Non-pigmented ciliary epithelial cell (primary cell): ENCODE measurements around the gene CLVS2.

Experiments used
- DNase-seq: peaks from one replicate; pipeline ENCODE4 v3.0.0-alpha.2; 2010; ENCODE audit warnings: low read depth

The CLVS2 gene, protein sequence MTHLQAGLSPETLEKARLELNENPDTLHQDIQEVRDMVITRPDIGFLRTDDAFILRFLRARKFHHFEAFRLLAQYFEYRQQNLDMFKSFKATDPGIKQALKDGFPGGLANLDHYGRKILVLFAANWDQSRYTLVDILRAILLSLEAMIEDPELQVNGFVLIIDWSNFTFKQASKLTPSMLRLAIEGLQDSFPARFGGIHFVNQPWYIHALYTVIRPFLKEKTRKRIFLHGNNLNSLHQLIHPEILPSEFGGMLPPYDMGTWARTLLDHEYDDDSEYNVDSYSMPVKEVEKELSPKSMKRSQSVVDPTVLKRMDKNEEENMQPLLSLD

DNA sequence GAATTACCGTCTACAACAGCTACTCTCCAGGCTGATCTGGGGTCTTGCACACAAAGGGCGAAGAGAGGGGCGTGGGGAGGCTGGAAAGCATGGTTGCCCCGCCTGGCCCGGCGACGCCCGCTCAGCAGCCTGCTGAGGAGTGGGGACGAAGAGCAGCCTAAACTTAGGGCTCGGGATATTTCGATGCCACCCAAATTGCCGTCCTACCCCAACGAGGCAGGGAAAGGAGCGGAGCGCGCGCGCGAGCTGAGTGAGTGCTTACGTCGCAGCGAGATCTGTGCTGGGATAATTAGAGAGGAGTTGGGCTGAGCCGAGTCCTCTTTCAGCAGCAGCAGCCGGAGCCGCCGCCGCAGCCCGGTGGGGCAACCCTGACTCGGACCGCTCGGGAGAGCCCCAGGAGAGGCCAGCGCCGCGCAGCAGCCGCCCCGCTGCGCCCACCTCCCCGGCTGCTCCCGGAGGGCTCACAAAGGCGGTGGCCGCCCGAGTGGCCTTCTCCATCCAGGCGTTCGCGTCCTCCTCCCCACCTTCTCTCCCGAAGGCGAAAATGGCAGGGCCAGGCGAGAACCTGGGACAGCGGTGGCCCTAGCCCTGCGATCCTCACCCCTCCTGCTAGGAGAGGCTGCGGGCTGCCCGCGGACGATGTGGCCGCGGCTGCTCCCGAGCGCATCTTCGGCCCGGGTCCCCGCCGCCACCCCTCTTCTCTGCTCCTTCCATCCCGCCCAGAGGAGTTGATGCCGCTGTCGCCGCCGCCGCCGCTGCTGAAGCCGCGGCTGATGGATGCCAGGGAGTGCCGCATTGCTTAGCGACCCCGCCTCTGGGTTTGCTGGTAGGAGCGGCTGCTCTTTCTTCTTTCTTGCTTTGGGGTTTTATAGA lies at the start of gene CLVS2:
CLVS2 (plus strand) TSS at position 315 of the 873 bp plus-strand sequence. CDS start 1,543 bp downstream, outside the sequence.
- DNase-seq: no peak

DNA sequence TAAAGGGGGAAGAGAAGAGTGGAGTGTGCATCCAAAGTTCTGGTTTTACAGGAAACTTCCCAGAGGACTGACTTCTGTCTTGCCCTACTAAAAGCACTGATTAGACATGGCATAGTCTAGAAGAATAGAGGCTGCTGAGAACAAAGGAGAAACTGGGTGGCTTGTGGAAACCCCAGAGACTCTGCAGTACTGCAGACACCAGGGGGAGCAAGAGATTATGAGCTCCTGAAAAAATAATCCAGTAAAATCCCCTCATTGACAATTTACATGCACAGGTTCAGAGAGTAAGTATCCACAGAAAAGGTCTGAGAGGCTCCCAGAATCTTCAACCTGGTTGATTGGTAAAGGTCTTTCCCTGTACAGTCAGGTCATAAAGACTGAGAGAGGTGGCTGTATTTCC lies 48.7 kb upstream of the CLVS2 start:
- no peak for DNase-seq

DNA sequence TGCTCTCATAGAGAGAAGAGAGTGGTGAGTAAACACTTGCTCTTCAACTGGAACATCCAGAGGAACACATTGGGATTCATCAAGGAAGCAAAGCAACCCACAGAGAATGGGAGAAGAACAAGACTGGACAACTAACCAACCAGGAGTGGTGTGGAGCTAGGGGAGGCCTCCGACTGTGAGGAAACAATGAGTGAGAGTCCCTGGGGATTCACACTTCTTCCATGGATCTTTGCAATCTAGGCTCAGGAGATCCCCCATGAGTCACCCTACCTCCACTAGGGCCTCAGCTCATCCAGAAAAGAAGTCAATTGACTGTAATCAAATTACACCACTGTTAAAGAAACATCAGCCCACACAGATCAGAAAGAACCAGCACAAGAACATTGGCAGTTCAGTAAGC lies 42.3 kb upstream of the CLVS2 start:
- no peak for DNase-seq

DNA sequence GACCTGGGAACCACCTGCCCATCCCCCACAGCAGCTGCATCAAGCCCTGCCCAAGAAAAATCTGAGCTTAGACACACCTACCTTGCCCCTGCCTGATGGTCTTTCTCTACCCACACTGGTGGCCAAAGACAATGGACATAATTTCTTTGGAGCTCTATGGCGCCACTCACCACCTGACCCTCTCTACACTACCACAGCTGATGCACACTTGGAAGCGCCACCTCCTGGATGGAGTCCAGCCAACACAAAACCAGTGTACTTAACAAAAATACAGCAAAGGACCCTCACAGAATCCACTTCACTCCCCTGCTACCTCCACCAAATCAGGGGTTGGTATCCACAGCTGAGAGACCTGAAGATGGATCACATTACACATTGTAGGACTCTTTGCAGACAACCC lies 39.7 kb upstream of the CLVS2 start:
- no peak for DNase-seq

DNA sequence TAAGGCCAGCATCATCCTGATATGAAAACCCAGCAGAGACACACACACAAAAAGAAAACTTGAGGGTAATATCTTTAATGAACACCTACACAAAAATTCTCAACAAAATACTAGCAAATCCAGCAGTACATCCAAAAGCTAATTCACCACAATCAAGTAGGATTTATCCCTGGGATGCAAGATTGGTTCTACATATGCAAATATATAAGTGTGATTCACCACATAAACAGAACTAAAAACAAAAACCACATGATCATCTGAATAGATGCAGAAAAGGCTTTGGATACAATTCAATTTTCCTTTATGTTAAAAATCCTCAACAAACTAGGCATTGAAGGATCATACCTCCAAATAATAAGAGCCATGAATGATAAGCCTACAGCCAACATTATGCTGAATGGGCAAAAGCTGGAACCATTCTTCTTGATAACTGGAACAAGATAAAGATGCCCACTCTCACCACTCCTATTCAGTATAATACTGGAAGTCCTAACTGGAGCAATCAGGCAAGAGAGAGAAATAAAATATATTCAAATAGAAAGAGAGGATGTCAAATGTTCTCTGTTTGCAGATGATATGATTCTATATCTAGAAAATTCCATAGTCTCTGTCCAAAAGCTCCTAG lies 33.9 kb upstream of the CLVS2 start:
- DNase-seq: no peak

DNA sequence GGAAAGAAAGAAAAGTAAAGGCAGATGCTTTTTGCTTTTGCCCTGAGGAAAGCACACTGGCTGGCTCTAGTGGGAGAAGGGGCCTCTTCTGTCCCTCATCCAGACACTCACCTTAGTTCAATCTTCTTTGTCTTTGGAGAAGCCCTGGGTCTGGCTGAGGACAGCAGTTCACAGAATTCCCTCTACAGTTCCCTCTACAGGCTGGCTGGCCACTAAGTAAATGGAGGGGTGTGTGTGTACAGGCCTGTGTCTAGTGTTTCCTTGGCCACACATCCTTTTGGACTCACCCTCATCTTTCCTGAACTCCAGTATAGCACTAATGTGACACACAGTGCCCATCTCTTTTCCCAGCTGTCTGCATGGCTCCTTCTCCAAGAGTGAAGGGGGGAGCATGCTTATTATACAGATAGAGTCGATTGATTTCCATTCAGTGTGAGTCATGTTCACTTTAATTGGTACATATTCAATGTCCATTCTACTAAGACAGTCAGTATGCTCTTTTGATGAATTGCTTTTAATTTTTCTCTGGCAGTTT lies 26.0 kb upstream of the CLVS2 start:
- DNase-seq: no peak

DNA sequence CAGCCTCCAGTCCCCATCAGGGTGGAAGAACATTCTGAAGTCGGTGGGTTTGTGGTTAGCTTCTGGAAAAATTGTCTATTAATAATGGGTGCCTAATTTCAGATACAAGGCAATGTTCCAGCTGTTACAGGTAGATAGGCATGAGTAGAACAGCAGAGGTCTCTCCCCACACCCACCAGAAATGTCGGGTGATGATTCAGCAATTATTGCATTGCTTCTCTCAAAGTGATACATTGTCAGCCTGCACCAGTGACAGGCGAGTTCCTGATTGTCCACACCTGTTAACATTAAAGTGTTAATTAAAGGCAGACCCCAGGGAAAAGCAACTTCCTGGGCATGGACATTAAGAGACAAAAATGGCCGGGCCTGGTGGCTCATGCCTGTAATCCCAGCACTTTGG lies 18.9 kb upstream of the CLVS2 start:
- DNase-seq: no peak

DNA sequence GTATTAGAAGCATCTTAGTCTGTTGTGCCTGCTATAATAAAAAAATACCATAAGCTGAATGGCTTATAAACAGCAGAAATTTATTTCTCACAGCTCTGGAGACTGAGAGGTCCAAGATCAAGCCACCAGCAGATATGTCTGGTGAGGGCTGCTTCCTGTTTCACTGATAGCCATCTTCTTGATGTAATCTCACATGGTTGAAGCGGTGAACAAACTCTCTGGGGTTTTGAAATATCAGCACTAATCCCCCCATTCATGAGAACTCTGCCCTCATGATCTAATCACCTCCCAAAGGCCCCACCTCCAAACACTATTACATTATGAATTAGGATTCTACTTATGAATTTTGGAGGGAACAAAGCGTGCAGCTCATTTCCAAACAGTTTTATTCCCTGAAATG lies 11.6 kb upstream of the CLVS2 start:
- no peak for DNase-seq

DNA sequence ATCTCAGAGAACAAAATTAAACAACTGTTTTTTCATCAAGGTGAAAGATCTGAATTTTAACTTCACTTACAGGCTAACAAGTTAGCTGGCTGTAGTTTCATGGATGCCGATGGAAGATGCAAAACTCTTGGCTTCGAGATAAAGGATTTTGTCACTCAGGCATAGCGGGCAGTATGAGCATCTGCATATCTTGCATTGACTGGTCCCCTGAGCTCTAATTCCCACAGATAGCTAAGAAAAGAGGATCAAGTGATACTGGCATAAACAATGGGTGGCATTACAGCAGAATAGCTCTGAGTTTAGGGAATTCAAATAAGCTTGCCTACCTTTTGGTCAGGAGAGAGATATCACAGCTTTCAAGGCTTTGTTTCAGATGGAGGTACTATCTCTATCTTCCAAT lies 1.8 kb upstream of the CLVS2 start:
- DNase-seq: no peak

DNA sequence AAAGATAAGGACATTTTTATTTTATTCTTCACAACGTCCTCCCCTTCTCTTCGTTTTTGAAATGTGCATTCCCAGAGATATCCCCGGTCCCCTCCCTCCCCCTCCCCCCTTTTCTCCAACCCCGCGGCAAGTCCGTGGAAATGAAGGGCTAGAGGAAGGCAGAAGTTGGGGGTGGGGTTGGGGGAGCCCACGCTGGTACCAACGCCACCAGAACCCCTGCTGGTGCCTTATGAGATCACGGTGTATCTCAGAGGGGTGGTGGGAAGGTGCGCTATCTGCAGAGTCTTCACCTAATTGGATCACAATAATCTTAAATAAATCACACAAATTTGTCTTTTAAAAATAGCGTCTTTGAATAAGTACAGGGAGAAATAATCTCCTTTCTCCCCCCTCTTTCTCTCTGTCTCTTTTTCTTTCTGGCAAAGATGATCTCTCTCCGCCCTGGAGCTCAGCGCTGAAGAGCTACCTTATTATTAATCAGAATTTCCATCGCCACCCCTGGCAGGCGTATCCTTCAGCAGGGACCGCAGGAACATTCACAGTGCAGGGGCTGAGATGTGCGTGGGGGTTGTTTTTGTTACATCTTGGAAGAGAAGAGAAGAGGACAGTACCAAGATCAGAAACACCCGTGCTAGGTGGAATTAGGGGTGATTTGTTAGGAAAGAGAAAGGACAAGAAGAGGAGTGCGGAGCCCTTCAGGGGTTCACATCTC lies 915 bp downstream of the CLVS2 start:
- no peak for DNase-seq

DNA sequence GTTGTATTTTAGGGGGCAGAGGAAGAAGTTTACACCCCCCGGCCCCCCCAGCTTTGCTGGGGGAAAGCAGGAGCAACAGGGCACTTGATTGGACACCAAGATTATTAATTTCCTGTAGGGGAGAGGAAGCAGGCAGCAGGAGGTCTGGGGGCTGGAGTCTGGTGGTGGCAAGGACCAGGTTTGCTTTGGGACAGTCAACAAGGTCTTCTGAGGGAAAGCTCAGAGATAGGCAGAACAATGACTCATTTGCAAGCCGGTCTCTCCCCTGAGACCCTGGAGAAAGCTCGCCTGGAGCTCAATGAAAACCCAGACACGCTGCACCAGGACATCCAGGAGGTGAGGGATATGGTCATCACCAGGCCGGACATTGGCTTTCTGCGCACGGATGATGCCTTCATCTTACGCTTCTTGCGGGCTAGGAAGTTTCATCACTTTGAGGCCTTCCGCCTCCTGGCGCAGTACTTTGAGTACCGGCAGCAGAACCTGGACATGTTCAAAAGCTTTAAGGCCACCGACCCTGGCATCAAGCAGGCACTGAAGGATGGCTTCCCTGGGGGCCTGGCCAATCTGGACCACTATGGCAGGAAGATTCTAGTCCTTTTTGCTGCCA lies 1.6 kb downstream of the CLVS2 start:
- no peak for DNase-seq

DNA sequence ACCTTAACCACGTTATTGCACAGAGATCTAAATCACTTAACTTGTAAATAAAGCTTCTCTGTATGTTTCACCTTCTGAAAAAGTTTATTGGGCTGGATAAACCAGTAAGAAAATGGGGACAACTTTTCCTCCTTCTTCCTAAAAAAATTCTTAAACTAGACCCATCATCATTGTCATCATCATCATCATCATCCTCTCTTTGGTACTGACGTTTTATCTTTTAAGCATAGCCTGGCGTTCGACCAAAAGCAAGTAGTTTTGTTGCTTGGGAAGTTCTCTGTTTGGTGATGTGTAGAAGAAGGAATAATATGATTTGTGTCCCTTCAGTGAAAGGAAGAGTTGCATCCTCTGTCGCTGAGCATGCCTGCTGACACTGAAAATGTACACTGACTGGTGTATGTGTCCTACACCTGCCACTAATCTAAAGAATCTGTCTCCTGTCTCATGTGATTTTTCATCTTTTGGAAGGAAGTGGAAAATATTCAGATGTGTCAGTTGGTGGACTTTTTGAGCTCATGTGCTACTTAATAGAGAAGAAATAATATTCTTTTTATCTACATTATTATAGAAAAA lies 2.5 kb downstream of the CLVS2 start:
- DNase-seq: no peak

DNA sequence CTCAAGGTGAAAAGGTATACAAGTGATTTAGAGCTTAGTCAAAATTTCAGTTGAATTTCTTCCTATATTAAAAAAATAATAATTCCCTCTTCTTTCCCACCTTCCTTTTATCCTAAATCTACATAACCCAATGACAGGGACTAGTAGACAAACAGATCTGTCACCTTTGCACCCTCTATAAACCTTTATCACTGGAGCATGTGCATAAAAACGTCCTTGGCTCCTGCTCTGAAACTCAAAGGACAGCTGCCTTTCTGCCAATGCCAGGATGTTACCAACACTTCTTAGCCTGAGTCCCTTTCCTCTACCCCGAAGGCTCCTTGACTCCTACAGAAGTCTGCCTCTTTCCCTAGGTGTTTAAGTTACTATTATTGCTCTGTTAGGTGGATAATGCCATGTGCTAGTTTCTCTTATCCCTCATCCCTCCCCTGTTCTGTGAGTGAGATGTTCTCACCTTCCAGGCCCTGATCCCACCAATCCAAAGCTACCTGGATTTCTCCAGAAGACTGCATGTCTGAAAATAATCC lies 4.3 kb downstream of the CLVS2 start:
- DNase-seq: no peak

DNA sequence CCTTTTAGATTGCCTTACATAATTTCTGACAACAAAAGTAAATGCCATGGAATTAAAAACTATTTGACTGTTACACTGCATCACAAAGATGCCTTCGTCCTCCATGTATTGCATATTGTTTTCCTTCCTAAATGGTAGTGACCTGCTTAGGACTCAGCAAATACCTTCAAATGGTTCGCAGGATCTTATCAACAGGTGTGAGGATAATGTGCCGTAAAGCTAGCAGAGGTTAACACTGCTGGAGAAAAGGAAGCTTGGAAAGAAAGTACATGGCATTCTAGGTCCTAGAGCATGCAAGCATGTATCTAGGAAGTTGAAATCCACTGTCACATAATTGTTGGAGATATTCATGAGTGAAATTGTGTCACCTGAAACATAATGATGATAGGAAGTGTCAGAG lies 5.5 kb downstream of the CLVS2 start:
- DNase-seq: no peak

DNA sequence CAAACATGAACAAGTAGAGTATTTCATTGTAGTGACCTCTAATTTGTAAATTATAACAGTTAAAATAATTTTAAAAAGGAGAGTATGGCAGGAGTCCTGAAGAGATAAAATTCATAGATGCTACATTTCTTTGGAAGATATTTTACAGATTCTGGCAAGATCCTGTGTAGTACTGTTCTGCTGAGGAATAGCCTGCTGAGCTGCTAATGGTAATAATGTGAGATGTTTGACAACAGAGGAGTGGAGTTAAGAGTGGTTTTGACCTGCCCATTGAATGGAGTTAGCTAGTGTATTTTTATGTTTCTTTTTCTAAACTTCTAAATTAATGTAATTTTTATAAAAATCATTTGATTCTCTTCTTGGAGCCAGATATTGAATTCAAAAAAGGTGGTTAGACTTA lies 11.8 kb downstream of the CLVS2 start:
- no peak for DNase-seq

DNA sequence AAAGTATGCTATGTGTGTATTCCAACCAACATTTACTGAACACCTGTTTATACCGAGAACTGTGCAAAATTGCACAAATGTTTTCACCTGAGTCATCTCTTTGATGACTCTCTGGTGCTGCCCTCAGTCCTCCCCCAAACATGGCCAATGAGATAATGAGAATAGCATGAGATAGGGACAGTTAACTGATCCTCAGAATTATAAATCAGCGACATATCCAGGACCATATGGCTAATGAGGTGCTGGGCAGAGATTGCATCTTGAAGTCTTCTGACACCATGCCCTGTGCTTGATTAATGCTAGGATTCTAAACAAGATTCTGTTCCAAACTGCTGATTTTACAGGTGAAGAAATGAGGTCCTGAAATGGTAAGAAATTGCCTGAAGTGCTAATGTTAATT lies 13.0 kb downstream of the CLVS2 start:
- no peak for DNase-seq

DNA sequence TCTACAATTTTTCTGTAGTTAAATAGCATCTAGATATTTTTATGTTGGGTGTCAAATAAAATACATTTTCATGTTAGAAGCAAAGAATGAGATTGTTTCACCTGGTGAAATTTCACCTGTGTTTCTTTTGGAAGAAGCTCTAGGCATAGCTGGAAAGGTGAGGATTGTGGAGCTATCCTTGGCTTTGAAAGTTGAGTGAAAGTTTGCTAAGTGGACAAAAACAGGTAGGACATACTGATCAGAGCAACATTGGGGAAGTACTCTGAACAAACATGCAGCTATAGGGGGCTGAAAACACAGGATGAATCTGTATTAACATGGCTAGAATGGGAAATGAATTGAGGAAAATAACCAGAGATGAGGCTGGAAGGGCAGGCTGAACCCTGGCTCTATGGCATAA lies 18.8 kb downstream of the CLVS2 start:
- no peak for DNase-seq

DNA sequence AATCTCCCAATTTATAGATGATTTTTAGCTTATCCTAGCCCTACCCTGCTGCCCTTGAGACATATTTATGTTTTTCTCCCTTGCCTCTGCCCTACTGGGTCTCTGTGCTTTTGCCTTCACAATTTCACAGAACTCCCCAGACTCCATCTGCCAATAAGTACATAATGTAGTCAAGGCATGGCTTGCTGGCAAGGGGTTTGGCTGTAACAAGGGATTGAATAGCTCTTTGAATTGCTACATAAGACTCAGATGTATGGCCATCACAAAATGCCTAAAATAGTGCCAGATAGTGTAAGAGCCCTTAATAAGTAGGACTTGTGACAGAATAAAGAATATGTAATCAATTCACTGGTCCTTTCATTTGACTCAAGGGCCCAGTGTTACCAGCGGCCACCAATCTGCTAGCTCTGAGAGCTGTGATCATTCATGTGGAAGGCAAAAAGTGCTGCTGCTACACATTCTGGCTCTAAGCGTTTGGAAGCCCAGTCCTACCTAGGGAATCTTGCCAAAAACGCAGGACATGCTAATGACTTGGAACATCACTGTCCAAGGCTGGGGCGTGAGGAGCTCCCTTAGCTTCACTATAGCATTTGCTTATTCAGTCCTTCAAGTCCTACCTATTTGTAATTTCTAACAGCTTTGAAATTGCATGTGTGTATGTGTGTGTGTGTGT lies 20.5 kb downstream of the CLVS2 start:
- DNase-seq: no peak

DNA sequence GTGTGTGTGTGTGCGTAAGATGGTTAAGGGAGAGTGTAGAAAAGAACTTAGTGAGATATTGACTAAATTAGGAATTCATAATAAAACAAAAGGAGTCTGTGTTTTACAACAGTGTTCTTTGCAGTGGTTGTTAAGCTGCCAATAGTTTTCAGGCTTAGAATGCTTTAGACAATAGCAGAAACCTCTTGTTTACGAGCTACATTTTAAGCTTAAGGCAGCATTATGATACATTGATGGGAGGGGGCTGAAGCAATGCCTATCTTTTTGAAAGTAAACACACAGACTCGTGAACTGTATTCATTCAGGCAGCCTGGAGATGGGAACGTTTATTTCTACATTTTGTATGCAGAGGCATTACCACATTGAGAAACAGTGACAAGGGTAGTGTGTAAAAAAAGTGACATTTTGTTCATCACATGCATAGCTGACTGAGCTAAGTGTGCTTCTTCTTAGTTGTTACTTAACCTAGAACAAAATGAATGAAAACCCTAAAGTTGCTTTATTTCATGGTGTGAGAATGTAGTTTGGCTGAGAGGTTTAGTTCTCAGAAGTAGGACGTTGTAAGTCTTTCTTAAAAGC lies 21.2 kb downstream of the CLVS2 start:
- DNase-seq: no peak

DNA sequence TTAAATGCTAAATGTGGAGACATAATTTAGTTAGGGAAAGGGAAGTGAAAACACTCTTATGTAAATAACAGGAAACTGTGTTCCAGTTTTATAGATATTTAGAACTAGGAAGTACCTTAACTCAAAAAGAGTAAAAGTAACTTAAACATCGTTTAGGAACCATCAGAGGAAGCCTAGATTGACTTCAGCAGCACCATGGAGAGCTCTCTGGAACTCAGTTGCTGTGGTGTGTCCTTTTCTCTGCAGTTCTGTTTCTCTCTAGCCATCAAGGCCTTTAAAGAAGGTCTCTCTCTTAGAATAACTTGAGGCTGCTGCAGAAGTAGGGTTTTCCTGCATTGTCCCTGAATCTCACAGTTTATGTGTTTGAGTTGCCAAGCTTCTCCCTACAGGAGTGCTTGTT lies 26.9 kb downstream of the CLVS2 start:
- no peak for DNase-seq
